ENCODE data around the gene GPC6. TPM values are rescaled to one million over a fixed set of nuclear protein-coding genes. Genes with fewer than 3 reads are reported as not detected.

GPC6 gene
- total RNA-seq, 1 donor from 2014 or later = 42.9 TPM

DNA sequence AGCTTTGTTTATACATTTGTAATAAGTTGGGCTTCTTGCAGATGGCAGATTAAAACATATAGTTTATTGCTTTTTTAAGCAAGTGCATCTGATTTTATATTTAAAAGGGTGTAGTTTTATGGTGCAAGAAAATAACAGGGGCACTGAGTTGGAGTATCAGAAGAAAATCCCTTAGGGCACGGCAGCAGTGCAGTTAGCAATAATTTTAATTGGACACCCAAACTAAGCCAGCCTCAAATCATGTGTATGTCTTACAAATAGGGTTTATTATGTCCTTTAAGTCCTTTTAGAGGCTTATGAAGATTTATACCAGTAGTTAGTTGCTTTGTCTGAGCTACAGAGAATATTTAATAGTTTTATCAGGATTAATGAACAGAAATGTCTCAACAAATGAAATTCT is 57.5 kb downstream of the GPC6 start:
- H3K36me3 Mint-ChIP-seq = no peaks in the 10 kb centered on the region
- no peaks in the 10 kb centered on the region for H3K9me3 ChIP-seq (ENCODE audit: low read depth)
- H3K27ac Mint-ChIP-seq = no peak overlapping the region
- no peaks in the 10 kb centered on the region for H4K20me1 ChIP-seq (ENCODE audit: low read depth)
- DNase-seq (ENCODE audit: low spot score) = no peak
- H3K9ac ChIP-seq = no peak overlapping the region
- H3K27ac ChIP-seq = no peak overlapping the region
- peaks cover 21% of the 10 kb centered on the region for H3K4me1 ChIP-seq
- H3K4me3 ChIP-seq = no peak overlapping the region
- no peaks in the 10 kb centered on the region for H3K27me3 Mint-ChIP-seq (ENCODE audit: insufficient read depth, low read depth)
- no peaks in the 10 kb centered on the region for H3K36me3 ChIP-seq
- no peak overlapping the region for H2AFZ ChIP-seq (replicated peaks)
- H3F3A ChIP-seq (ENCODE audit: low read depth) = peaks cover 4% of the 10 kb centered on the region
- H3K4me1 Mint-ChIP-seq = peaks cover 9% of the 10 kb centered on the region
- TF ChIP-seq EZH2 (IDR thresholded peaks at IDR 0.05) (no peak), EZH2phosphoT487 (IDR thresholded peaks at IDR 0.05) (no peak), CTCF (IDR thresholded peaks at IDR 0.05) (no peak)
- H3K9me3 Mint-ChIP-seq = peaks cover 2% of the 10 kb centered on the region
- H3K79me2 ChIP-seq (ENCODE audit: low read depth) = peaks cover 4% of the 10 kb centered on the region
- H3K4me3 Mint-ChIP-seq = no peak overlapping the region
- H3K4me2 ChIP-seq = no peak overlapping the region
- H3K27me3 ChIP-seq = no peaks in the 10 kb centered on the region

GRCh38 chr13:93286047-93286446 is 59.4 kb downstream of the GPC6 start:
- H3F3A ChIP-seq (ENCODE audit: low read depth) = peaks cover 4% of the 10 kb centered on the region
- TF ChIP-seq CTCF (IDR thresholded peaks at IDR 0.05) (no peak), EZH2phosphoT487 (IDR thresholded peaks at IDR 0.05) (no peak), EZH2 (IDR thresholded peaks at IDR 0.05) (no peak)
- H4K20me1 ChIP-seq (ENCODE audit: low read depth) = no peaks in the 10 kb centered on the region
- H3K27ac ChIP-seq = peak overlapping the region; percentile 42
- H3K9me3 ChIP-seq (ENCODE audit: low read depth) = no peaks in the 10 kb centered on the region
- H3K4me3 ChIP-seq = no peak overlapping the region
- Mint-ChIP-seq H3K27me3 (ENCODE audit: insufficient read depth, low read depth) (no peaks in the 10 kb centered on the region), H3K4me3 (no peak overlapping the region), H3K4me1 (peaks cover 22% of the 10 kb centered on the region), H3K36me3 (no peaks in the 10 kb centered on the region), H3K9me3 (peaks cover 2% of the 10 kb centered on the region), H3K27ac (no peak overlapping the region)
- no peaks in the 10 kb centered on the region for H3K36me3 ChIP-seq
- no peaks in the 10 kb centered on the region for H3K27me3 ChIP-seq
- H3K9ac ChIP-seq = no peak overlapping the region
- peak; percentile 7 for DNase-seq (ENCODE audit: low spot score)
- H3K4me2 ChIP-seq = peak overlapping the region; percentile 11
- H2AFZ ChIP-seq (replicated peaks) = no peak overlapping the region
- H3K4me1 ChIP-seq = peaks cover 21% of the 10 kb centered on the region
- H3K79me2 ChIP-seq (ENCODE audit: low read depth) = peaks cover 4% of the 10 kb centered on the region

- H3K36me3 Mint-ChIP-seq = no peaks in the 10 kb centered on the region
- Histone ChIP-seq H3K4me3 (no peak overlapping the region), H3K36me3 (no peaks in the 10 kb centered on the region), H3K79me2 (ENCODE audit: low read depth) (peaks cover 12% of the 10 kb centered on the region), H2AFZ (replicated peaks) (no peak overlapping the region), H3K4me2 (no peak overlapping the region), H3K27me3 (no peaks in the 10 kb centered on the region), H4K20me1 (ENCODE audit: low read depth) (no peaks in the 10 kb centered on the region), H3K9ac (no peak overlapping the region), H3K27ac (no peak overlapping the region), H3K4me1 (peaks cover 44% of the 10 kb centered on the region), H3K9me3 (ENCODE audit: low read depth) (no peaks in the 10 kb centered on the region), H3F3A (ENCODE audit: low read depth) (peaks cover 13% of the 10 kb centered on the region)
- TF ChIP-seq EZH2 (IDR thresholded peaks at IDR 0.05) = no peak
- TF ChIP-seq EZH2phosphoT487 (IDR thresholded peaks at IDR 0.05) = no peak
- TF ChIP-seq CTCF (IDR thresholded peaks at IDR 0.05) = no peak
- DNase-seq (ENCODE audit: low spot score) = no peak
- no peaks in the 10 kb centered on the region for H3K27me3 Mint-ChIP-seq (ENCODE audit: insufficient read depth, low read depth)
- H3K9me3 Mint-ChIP-seq = no peaks in the 10 kb centered on the region
- no peak overlapping the region for H3K27ac Mint-ChIP-seq
- no peak overlapping the region for H3K4me3 Mint-ChIP-seq
- H3K4me1 Mint-ChIP-seq = peaks cover 34% of the 10 kb centered on the region
These were observed 62.4 kb downstream of the GPC6 start for GRCh38 chr13:93289053-93289452.

All from neural progenitor cell (in vitro differentiated cells).